Measurements from ENCODE around the gene DPYSL4.

- TF ChIP-seq POLR2AphosphoS5 (IDR thresholded peaks at IDR 0.05; ENCODE audit: low read depth, low read length), result no peak
- no peak for TF ChIP-seq TAF1 (IDR thresholded peaks at IDR 0.05; ENCODE audit: borderline replicate concordance, insufficient read depth, low read length)
- no peak for TF ChIP-seq SIN3A (IDR thresholded peaks at IDR 0.05; ENCODE audit: borderline replicate concordance, insufficient read depth, low read length)
- no peak for TF ChIP-seq REST (IDR thresholded peaks at IDR 0.05; ENCODE audit: insufficient read depth in 1 of 2, low read depth in 2 of 2, low read length in 2 of 2)
Observed at GRCh38 chr10:132137111-132138072, 49.4 kb upstream of the DPYSL4 start.

Measured in PFSK-1 (cell line).